Measurements from ENCODE around the gene BATF3.

Gene BATF3

DNA sequence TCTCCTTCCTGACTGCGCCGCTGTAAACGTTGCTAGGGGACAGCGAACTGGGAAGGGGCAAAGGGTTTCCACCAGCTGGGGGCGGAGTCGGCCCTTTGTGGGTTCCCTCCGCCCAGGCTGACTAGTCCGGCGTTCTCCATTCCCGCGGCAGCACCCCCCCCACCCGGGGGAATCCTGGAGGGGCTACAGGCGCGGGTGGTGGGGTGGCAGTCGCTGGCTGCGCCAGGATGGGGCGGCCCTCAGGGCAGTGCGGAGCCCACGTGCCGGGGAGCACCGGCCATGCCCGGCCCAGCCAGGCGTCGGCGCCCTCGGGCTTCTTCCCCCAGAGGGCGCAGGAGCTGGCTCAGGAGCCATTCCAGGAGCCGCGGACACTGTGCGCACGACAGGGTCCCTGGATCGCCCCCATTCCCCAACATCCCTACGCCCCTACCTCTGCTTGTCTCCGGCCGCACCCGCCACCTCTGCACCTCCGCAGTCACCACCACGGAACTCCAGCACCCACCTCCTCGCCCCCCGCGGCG is 476 bp downstream of the BATF3 start:
- TF ChIP-seq CTCF (IDR thresholded peaks at IDR 0.05; ENCODE audit: low read depth, low read length): peak; percentile 44
- DNase-seq (ENCODE audit: low read depth in 2 of 2): peak; percentile 25 to 34
- H3K4me3 ChIP-seq (replicated peaks in 1 of 2; ENCODE audit: low read depth in 2 of 2, low read length in 2 of 2): peak overlapping the region; percentile 47 to 57

GRCh38 chr1:212698467-212699103 is 1.1 kb downstream of the BATF3 start:
- peak overlapping the region in 1 of 2 donors; percentile 57 for H3K4me3 ChIP-seq (replicated peaks in 1 of 2; ENCODE audit: low read depth in 2 of 2, low read length in 2 of 2)
- no peak for DNase-seq (ENCODE audit: low read depth in 2 of 2)
- no peak for TF ChIP-seq CTCF (IDR thresholded peaks at IDR 0.05; ENCODE audit: low read depth, low read length)

DNA sequence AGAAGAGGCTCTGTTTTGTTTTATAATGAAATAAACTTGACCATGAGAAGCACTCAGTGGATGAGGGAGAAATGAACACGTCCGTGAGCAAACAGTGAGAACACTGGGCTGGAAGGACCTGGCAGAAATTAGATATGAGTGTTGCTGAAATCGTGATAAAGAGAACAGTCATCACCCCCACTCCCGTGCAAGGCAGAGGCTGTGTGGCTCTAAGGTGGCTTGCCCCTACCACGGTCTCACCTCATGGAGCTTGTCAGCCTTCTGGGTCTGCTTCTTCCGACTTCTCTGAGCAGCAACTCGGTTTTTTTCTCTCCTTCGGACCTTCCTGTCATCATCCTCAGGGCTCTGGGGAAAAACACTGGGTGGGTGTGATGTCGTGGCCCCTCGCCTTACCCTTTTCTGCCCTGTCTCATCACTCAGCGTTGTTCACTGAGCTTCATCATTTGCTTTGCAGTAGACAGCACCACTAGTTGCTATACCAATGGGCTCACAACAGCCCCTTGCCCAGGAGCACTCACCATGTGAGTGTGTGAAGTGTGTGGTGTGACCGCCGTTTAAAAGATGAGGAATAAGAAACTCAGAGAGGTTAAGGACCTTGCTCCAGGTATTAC is 2.8 kb downstream of the BATF3 start:
- H3K4me3 ChIP-seq (replicated peaks in 1 of 2; ENCODE audit: low read depth in 2 of 2, low read length in 2 of 2): no peak overlapping the region
- TF ChIP-seq CTCF (IDR thresholded peaks at IDR 0.05; ENCODE audit: low read depth, low read length): no peak
- no peak for DNase-seq (ENCODE audit: low read depth in 2 of 2)

DNA sequence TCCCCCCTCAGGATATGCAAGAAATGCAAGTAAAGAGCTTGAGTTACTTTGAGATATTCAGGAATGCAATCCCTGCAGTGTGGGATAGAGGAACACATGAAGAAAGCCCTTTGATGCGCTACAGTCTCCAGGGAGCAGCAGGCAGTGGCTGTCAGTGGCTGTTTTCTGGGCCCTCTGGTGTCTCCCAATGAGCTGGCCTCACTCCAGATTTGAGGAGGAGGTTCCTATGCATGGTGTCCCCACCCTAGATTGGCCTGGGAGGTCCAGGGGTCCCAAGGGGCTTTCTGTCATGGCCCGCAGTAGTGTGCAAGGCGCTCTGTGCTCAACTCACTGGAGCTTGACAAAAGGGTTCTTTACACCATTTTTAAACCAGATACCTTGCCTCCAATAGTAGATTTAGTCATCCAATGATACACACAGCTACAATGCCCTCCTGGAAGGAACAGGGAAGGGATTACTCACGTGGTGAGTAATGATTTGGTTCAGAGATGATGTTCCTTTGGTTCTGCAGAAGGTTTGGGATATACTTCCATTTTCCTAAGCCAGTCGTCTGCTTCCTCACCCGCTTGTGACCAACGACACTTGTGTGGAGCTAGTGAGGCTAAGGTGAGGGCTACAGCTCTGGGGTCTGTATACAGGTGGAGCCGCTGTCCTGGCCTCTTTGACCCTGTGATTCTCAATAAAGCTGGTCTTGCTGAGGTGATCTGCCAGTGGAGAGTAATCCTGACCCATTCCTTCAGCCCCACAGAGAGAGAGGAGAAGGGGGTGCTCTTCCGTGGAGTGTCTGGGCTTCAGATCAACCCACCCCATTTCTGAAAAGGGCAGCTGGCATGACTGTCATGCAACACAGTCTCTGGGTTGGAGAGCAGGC is 6.6 kb downstream of the BATF3 start:
- no peak overlapping the region for H3K4me3 ChIP-seq (replicated peaks in 1 of 2; ENCODE audit: low read depth in 2 of 2, low read length in 2 of 2)
- TF ChIP-seq CTCF (IDR thresholded peaks at IDR 0.05; ENCODE audit: low read depth, low read length): no peak
- peak in 1 of 2 donors; percentile 54 for DNase-seq (ENCODE audit: low read depth in 2 of 2)

DNA sequence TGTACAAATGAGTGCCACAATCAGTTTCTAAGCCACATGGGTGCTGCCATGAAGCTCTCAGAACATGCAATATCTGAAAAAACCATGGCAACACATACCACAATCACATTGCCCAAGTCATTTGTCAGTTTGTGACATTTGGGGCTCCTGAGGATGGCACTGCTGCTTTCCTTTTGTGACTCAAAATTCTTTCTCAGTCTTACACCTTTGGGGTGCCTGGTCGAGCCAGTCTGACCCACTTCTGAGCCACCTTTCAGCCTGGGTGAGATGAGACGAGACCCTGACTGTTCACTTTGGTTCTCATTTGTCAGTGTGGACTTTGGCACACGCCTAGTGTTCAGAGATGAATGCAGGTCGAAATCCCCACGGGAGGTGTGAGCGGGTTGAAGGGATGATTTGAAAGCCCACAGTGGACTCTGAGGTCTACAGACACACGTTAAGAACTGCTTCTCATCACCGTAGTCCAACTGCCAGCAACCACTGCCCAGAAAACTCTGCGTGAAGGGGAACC is 8.0 kb downstream of the BATF3 start:
- H3K4me3 ChIP-seq (replicated peaks in 1 of 2; ENCODE audit: low read depth in 2 of 2, low read length in 2 of 2): no peak overlapping the region
- TF ChIP-seq CTCF (IDR thresholded peaks at IDR 0.05; ENCODE audit: low read depth, low read length): no peak
- no peak for DNase-seq (ENCODE audit: low read depth in 2 of 2)

GRCh38 chr1:212690816-212691403 is 8.7 kb downstream of the BATF3 start:
- no peak for TF ChIP-seq CTCF (IDR thresholded peaks at IDR 0.05; ENCODE audit: low read depth, low read length)
- no peak for DNase-seq (ENCODE audit: low read depth in 2 of 2)

More at GRCh38 chr1:212690816-212691403, 8.7 kb downstream of the BATF3 start:
- no peak overlapping the region for H3K4me3 ChIP-seq (replicated peaks in 1 of 2; ENCODE audit: low read depth in 2 of 2, low read length in 2 of 2)
